Measurements from ENCODE around the gene IGSF21. TPM values are rescaled to one million over a fixed set of nuclear protein-coding genes. Genes with fewer than 3 reads are reported as not detected.

IGSF21 gene
- total and polyA plus RNA-seq, 4 donors = 0.31 to 1.5 (median 0.88) TPM

DNA sequence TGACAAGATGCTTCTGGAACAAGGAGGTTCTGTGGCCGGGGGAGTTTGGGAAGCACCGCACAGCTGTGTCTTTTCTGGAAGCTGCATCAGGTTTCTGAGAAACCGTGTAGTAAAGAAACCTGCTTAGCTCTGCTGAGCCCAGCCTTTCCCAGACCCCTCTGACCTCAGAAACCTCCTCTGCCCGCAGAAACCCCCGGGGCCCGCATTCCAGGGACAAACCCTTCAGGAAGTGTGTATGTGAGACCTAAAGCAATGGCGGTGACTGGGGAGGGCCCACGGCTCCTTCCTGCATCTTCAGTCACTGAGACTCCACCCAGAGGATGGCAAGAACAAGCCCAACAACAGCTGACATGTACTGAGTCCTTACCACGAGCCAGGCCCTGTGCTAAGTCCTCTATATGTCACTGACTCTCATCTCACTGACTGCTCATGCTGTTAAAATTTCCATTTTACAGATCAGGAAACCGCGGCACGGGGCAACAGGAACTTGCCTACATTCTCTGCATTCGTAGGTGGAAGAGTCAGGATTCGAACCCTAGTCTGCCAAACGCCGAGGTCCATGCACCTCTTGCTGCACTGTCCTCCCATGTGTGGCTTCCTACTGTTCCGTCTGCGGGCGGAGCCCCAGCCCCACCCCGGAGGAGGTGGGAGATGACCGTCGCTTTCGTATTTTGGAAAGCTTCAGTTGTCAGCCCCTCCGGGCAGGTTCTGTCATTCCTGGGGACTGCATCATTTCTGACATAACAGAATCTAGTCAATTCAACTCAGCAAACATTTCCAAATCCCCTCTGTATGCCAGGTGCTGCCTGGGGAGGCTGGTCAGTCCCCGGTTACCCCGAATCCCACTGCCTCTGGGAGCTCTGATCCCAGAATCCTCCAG is 299.8 kb downstream of the IGSF21 start:
- Histone ChIP-seq H3K27ac (ENCODE audit: low read depth in 1 of 2, low read length in 2 of 2) (no peak overlapping the region), H3K36me3 (ENCODE audit: control insufficient read depth in 4 of 4, insufficient read depth in 3 of 4, low read depth in 1 of 4, low read length in 3 of 4) (no peaks in the 10 kb centered on the region), H3K4me1 (ENCODE audit: control insufficient read depth in 4 of 4, insufficient read depth in 4 of 4, low read length in 3 of 4) (no peaks in the 10 kb centered on the region), H3K9me3 (ENCODE audit: control insufficient read depth in 4 of 4, low read length in 3 of 4) (peaks cover 3 to 11% (median 7%) of the 10 kb centered on the region in 4 donors), H3K4me3 (ENCODE audit: low read depth in 1 of 3, low read length in 3 of 3) (no peak overlapping the region), H3K27me3 (ENCODE audit: control insufficient read depth in 4 of 4, insufficient read depth in 4 of 4, low read length in 3 of 4) (peaks cover 0 to 4% (median 0%) of the 10 kb centered on the region in 4 donors), H3K9ac (ENCODE audit: low read depth in 1 of 2, low read length in 2 of 2) (no peak overlapping the region)
- WGBS = 77% methylated on average over 26 of the region's 26 CpGs
- TF ChIP-seq, protein P1, sequence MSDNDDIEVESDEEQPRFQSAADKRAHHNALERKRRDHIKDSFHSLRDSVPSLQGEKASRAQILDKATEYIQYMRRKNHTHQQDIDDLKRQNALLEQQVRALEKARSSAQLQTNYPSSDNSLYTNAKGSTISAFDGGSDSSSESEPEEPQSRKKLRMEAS (IDR thresholded peaks at IDR 0.05) = no peak
- no peak for TF ChIP-seq FOXA1 (IDR thresholded peaks at IDR 0.05)
- TF ChIP-seq, protein P2, sequence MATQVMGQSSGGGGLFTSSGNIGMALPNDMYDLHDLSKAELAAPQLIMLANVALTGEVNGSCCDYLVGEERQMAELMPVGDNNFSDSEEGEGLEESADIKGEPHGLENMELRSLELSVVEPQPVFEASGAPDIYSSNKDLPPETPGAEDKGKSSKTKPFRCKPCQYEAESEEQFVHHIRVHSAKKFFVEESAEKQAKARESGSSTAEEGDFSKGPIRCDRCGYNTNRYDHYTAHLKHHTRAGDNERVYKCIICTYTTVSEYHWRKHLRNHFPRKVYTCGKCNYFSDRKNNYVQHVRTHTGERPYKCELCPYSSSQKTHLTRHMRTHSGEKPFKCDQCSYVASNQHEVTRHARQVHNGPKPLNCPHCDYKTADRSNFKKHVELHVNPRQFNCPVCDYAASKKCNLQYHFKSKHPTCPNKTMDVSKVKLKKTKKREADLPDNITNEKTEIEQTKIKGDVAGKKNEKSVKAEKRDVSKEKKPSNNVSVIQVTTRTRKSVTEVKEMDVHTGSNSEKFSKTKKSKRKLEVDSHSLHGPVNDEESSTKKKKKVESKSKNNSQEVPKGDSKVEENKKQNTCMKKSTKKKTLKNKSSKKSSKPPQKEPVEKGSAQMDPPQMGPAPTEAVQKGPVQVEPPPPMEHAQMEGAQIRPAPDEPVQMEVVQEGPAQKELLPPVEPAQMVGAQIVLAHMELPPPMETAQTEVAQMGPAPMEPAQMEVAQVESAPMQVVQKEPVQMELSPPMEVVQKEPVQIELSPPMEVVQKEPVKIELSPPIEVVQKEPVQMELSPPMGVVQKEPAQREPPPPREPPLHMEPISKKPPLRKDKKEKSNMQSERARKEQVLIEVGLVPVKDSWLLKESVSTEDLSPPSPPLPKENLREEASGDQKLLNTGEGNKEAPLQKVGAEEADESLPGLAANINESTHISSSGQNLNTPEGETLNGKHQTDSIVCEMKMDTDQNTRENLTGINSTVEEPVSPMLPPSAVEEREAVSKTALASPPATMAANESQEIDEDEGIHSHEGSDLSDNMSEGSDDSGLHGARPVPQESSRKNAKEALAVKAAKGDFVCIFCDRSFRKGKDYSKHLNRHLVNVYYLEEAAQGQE (IDR thresholded peaks at IDR 0.05) = no peak
- DNase-seq (ENCODE audit: low spot score) = no peak

DNA sequence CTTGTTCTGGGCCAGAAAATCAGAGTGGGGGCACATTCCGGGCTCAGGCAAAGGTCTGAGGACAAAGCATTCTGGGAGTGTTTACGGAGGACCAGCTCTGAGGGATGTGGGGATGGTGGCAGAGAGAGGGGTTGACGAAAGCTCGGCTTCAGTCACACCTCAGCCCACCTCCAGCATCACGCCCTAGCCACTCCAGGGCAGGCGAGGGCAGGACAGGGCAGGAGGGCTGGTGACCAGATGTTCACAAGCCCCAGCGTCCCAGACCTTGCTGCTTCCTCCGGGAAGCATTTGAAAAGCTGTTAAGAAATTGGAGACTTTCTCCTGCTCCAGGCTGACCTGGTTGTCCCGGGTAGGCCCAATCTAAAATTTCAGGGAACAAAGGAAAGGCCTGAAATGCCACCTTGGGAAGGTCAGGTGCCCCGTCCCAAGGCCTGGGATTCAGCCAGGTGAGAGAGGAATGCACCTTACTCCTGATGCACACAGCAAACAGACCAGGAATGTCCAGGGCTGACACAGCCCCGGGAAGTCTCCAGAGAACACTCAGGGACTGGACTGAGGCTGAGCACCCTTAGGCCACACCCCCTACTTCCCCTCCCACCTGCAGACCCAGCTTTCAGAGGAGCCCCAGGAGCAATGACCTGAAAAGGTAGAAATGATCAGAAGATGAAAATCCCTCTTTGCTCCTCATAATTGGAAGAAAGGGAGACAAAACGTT is 301.2 kb downstream of the IGSF21 start:
- TF ChIP-seq FOXA2 (IDR thresholded peaks at IDR 0.05) (no peak), FOXA1 (IDR thresholded peaks at IDR 0.05) (no peak), HNF4A (conservative IDR thresholded peaks at IDR 0.05) (no peak), JUND (IDR thresholded peaks at IDR 0.05) (no peak), RXRA (IDR thresholded peaks at IDR 0.05) (no peak), RAD21 (IDR thresholded peaks at IDR 0.05) (no peak), HNF4G (IDR thresholded peaks at IDR 0.05) (no peak)
- TF ChIP-seq, protein P1 (IDR thresholded peaks at IDR 0.05) = no peak
- TF ChIP-seq, protein P2 (IDR thresholded peaks at IDR 0.05) = no peak
- TF ChIP-seq, protein P3, sequence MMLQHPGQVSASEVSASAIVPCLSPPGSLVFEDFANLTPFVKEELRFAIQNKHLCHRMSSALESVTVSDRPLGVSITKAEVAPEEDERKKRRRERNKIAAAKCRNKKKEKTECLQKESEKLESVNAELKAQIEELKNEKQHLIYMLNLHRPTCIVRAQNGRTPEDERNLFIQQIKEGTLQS (IDR thresholded peaks at IDR 0.05) = no peak
- TF ChIP-seq, protein P4, sequence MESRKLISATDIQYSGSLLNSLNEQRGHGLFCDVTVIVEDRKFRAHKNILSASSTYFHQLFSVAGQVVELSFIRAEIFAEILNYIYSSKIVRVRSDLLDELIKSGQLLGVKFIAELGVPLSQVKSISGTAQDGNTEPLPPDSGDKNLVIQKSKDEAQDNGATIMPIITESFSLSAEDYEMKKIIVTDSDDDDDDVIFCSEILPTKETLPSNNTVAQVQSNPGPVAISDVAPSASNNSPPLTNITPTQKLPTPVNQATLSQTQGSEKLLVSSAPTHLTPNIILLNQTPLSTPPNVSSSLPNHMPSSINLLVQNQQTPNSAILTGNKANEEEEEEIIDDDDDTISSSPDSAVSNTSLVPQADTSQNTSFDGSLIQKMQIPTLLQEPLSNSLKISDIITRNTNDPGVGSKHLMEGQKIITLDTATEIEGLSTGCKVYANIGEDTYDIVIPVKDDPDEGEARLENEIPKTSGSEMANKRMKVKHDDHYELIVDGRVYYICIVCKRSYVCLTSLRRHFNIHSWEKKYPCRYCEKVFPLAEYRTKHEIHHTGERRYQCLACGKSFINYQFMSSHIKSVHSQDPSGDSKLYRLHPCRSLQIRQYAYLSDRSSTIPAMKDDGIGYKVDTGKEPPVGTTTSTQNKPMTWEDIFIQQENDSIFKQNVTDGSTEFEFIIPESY (IDR thresholded peaks at IDR 0.05) = no peak
- TF ChIP-seq, protein P5, sequence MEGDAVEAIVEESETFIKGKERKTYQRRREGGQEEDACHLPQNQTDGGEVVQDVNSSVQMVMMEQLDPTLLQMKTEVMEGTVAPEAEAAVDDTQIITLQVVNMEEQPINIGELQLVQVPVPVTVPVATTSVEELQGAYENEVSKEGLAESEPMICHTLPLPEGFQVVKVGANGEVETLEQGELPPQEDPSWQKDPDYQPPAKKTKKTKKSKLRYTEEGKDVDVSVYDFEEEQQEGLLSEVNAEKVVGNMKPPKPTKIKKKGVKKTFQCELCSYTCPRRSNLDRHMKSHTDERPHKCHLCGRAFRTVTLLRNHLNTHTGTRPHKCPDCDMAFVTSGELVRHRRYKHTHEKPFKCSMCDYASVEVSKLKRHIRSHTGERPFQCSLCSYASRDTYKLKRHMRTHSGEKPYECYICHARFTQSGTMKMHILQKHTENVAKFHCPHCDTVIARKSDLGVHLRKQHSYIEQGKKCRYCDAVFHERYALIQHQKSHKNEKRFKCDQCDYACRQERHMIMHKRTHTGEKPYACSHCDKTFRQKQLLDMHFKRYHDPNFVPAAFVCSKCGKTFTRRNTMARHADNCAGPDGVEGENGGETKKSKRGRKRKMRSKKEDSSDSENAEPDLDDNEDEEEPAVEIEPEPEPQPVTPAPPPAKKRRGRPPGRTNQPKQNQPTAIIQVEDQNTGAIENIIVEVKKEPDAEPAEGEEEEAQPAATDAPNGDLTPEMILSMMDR (IDR thresholded peaks at IDR 0.05; ENCODE audit: low read depth, low read length, missing input control) = no peak
- no peak overlapping the region for H3K9ac ChIP-seq (ENCODE audit: low read depth in 1 of 2, low read length in 2 of 2)
- no peak overlapping the region for H3K27ac ChIP-seq (ENCODE audit: low read depth in 1 of 2, low read length in 2 of 2)
- peaks cover 0 to 4% (median 0%) of the 10 kb centered on the region in 4 donors for H3K27me3 ChIP-seq (ENCODE audit: control insufficient read depth in 4 of 4, insufficient read depth in 4 of 4, low read length in 3 of 4)
- H3K36me3 ChIP-seq (ENCODE audit: control insufficient read depth in 4 of 4, insufficient read depth in 3 of 4, low read depth in 1 of 4, low read length in 3 of 4) = no peaks in the 10 kb centered on the region
- no peak for DNase-seq (ENCODE audit: low spot score)
- WGBS = 62% methylated on average over 12 of the region's 12 CpGs
- peaks cover 3 to 18% (median 7%) of the 10 kb centered on the region in 4 donors for H3K9me3 ChIP-seq (ENCODE audit: control insufficient read depth in 4 of 4, low read length in 3 of 4)
- H3K4me3 ChIP-seq (ENCODE audit: low read depth in 1 of 3, low read length in 3 of 3) = no peak overlapping the region
- H3K4me1 ChIP-seq (ENCODE audit: control insufficient read depth in 4 of 4, insufficient read depth in 4 of 4, low read length in 3 of 4) = no peaks in the 10 kb centered on the region

Measured in liver (tissue), 9 donors.